ENCODE data around the gene LMF2.

- TF ChIP-seq CTCF (IDR thresholded peaks at IDR 0.05; ENCODE audit: insufficient read depth, low read length, poor library complexity, severe bottlenecking) (no peak), EZH2phosphoT487 (conservative IDR thresholded peaks at IDR 0.05; ENCODE audit: low read length) (no peak)
These were observed 30.3 kb upstream of the LMF2 start for GRCh38 chr22:50537765-50538164.
